ENCODE results near the gene RANBP3.

GRCh38 chr19:6017576-6017975 lies 39.6 kb upstream of the RANBP3 start:
- no peak for TF ChIP-seq EZH2 (IDR thresholded peaks at IDR 0.05; ENCODE audit: insufficient read depth, poor library complexity, severe bottlenecking)
- TF ChIP-seq EZH2phosphoT487 (IDR thresholded peaks at IDR 0.05; ENCODE audit: insufficient read depth, low read depth) = no peak
